ENCODE data around the gene ZBED4.

ZBED4 gene

GRCh38 chr22:49927483-49928184 lies 74.0 kb downstream of the ZBED4 start:
- H3K9ac ChIP-seq (ENCODE audit: low read depth, low read length), result no peak overlapping the region
- no peaks in the 10 kb centered on the region for H3K9me3 ChIP-seq (ENCODE audit: control insufficient read depth, insufficient read depth, low read length)
- H3K27ac ChIP-seq (ENCODE audit: low read depth, low read length), result no peak overlapping the region
- H3K36me3 ChIP-seq (ENCODE audit: control insufficient read depth, insufficient read depth, low read length), result no peaks in the 10 kb centered on the region; the same call in 1 of the 2 replicates
- H3K4me1 ChIP-seq (ENCODE audit: control insufficient read depth, insufficient read depth, low read length), result 0 out of 2 replicates have a peak, but pooled peaks cover 2% of the 10 kb centered on the region
- H3K4me3 ChIP-seq (ENCODE audit: low read depth, low read length), result no peak overlapping the region
- H3K27me3 ChIP-seq (ENCODE audit: control insufficient read depth, insufficient read depth, low read length), result peaks cover 15% of the 10 kb centered on the region

- no peaks in the 10 kb centered on the region; the same call in 1 of the 2 replicates for H3K36me3 ChIP-seq (ENCODE audit: control insufficient read depth, insufficient read depth, low read length)
- H3K9ac ChIP-seq (ENCODE audit: low read depth, low read length), result no peak overlapping the region
- no peak overlapping the region for H3K27ac ChIP-seq (ENCODE audit: low read depth, low read length)
- H3K27me3 ChIP-seq (ENCODE audit: control insufficient read depth, insufficient read depth, low read length), result peaks cover 15% of the 10 kb centered on the region
- H3K4me3 ChIP-seq (ENCODE audit: low read depth, low read length), result no peak overlapping the region
- 0 out of 2 replicates have a peak, but pooled peaks cover 2% of the 10 kb centered on the region for H3K4me1 ChIP-seq (ENCODE audit: control insufficient read depth, insufficient read depth, low read length)
- no peaks in the 10 kb centered on the region for H3K9me3 ChIP-seq (ENCODE audit: control insufficient read depth, insufficient read depth, low read length)
Measured at GRCh38 chr22:49928185-49928495, 74.5 kb downstream of the ZBED4 start.

GRCh38 chr22:49928555-49929210 lies 75.0 kb downstream of the ZBED4 start:
- 0 out of 2 replicates have a peak, but pooled peaks cover 2% of the 10 kb centered on the region for H3K4me1 ChIP-seq (ENCODE audit: control insufficient read depth, insufficient read depth, low read length)
- no peak overlapping the region for H3K4me3 ChIP-seq (ENCODE audit: low read depth, low read length)
- peaks cover 15% of the 10 kb centered on the region for H3K27me3 ChIP-seq (ENCODE audit: control insufficient read depth, insufficient read depth, low read length)
- no peak overlapping the region for H3K27ac ChIP-seq (ENCODE audit: low read depth, low read length)
- H3K36me3 ChIP-seq (ENCODE audit: control insufficient read depth, insufficient read depth, low read length), result no peaks in the 10 kb centered on the region; the same call in 1 of the 2 replicates
- H3K9ac ChIP-seq (ENCODE audit: low read depth, low read length), result no peak overlapping the region
- H3K9me3 ChIP-seq (ENCODE audit: control insufficient read depth, insufficient read depth, low read length), result no peaks in the 10 kb centered on the region

- Histone ChIP-seq H3K4me1 (ENCODE audit: control insufficient read depth, insufficient read depth, low read length) (0 out of 2 replicates have a peak, but pooled peaks cover 6% of the 10 kb centered on the region), H3K9ac (ENCODE audit: low read depth, low read length) (no peak overlapping the region), H3K27ac (ENCODE audit: low read depth, low read length) (no peak overlapping the region), H3K9me3 (ENCODE audit: control insufficient read depth, insufficient read depth, low read length) (no peaks in the 10 kb centered on the region), H3K27me3 (ENCODE audit: control insufficient read depth, insufficient read depth, low read length) (peaks cover 15% of the 10 kb centered on the region), H3K36me3 (ENCODE audit: control insufficient read depth, insufficient read depth, low read length) (no peaks in the 10 kb centered on the region; the same call in 1 of the 2 replicates), H3K4me3 (ENCODE audit: low read depth, low read length) (no peak overlapping the region; the same call in 1 of the 2 replicates)
Measured at GRCh38 chr22:49929211-49929979, 75.8 kb downstream of the ZBED4 start.

GRCh38 chr22:49929994-49930575 lies 76.4 kb downstream of the ZBED4 start:
- H3K9ac ChIP-seq (ENCODE audit: low read depth, low read length), result no peak overlapping the region
- 0 out of 2 replicates have a peak, but pooled peaks cover 6% of the 10 kb centered on the region for H3K4me1 ChIP-seq (ENCODE audit: control insufficient read depth, insufficient read depth, low read length)
- H3K36me3 ChIP-seq (ENCODE audit: control insufficient read depth, insufficient read depth, low read length), result no peaks in the 10 kb centered on the region; the same call in 1 of the 2 replicates
- H3K4me3 ChIP-seq (ENCODE audit: low read depth, low read length), result no peak overlapping the region
- H3K9me3 ChIP-seq (ENCODE audit: control insufficient read depth, insufficient read depth, low read length), result no peaks in the 10 kb centered on the region
- no peak overlapping the region for H3K27ac ChIP-seq (ENCODE audit: low read depth, low read length)
- peaks cover 15% of the 10 kb centered on the region for H3K27me3 ChIP-seq (ENCODE audit: control insufficient read depth, insufficient read depth, low read length)

GRCh38 chr22:49930596-49931412 lies 77.2 kb downstream of the ZBED4 start:
- Histone ChIP-seq H3K9me3 (ENCODE audit: control insufficient read depth, insufficient read depth, low read length) (no peaks in the 10 kb centered on the region), H3K27me3 (ENCODE audit: control insufficient read depth, insufficient read depth, low read length) (peaks cover 15% of the 10 kb centered on the region), H3K4me1 (ENCODE audit: control insufficient read depth, insufficient read depth, low read length) (0 out of 2 replicates have a peak, but pooled peaks cover 6% of the 10 kb centered on the region), H3K36me3 (ENCODE audit: control insufficient read depth, insufficient read depth, low read length) (no peaks in the 10 kb centered on the region), H3K4me3 (ENCODE audit: low read depth, low read length) (no peak overlapping the region), H3K9ac (ENCODE audit: low read depth, low read length) (no peak overlapping the region), H3K27ac (ENCODE audit: low read depth, low read length) (no peak overlapping the region)

- H3K4me1 ChIP-seq (ENCODE audit: control insufficient read depth, insufficient read depth, low read length), result peaks cover 12% of the 10 kb centered on the region; the same call in 1 of the 2 replicates
- H3K27ac ChIP-seq (ENCODE audit: low read depth, low read length), result no peak overlapping the region
- no peaks in the 10 kb centered on the region for H3K9me3 ChIP-seq (ENCODE audit: control insufficient read depth, insufficient read depth, low read length)
- H3K9ac ChIP-seq (ENCODE audit: low read depth, low read length), result no peak overlapping the region
- H3K27me3 ChIP-seq (ENCODE audit: control insufficient read depth, insufficient read depth, low read length), result peaks cover 15% of the 10 kb centered on the region
- H3K36me3 ChIP-seq (ENCODE audit: control insufficient read depth, insufficient read depth, low read length), result no peaks in the 10 kb centered on the region
- H3K4me3 ChIP-seq (ENCODE audit: low read depth, low read length), result no peak overlapping the region
Measured at GRCh38 chr22:49933236-49934159, 79.9 kb downstream of the ZBED4 start.

- Histone ChIP-seq H3K4me1 (ENCODE audit: control insufficient read depth, insufficient read depth, low read length) (peaks cover 12% of the 10 kb centered on the region; the same call in 1 of the 2 replicates), H3K4me3 (ENCODE audit: low read depth, low read length) (peak overlapping the region; percentile 27; the same call in 1 of the 2 replicates), H3K27ac (ENCODE audit: low read depth, low read length) (no peak overlapping the region), H3K9me3 (ENCODE audit: control insufficient read depth, insufficient read depth, low read length) (no peaks in the 10 kb centered on the region), H3K27me3 (ENCODE audit: control insufficient read depth, insufficient read depth, low read length) (peaks cover 15% of the 10 kb centered on the region), H3K36me3 (ENCODE audit: control insufficient read depth, insufficient read depth, low read length) (no peaks in the 10 kb centered on the region), H3K9ac (ENCODE audit: low read depth, low read length) (no peak overlapping the region)
Measured at GRCh38 chr22:49934160-49934890, 80.7 kb downstream of the ZBED4 start.

- Histone ChIP-seq H3K9ac (ENCODE audit: low read depth, low read length) (no peak overlapping the region), H3K9me3 (ENCODE audit: control insufficient read depth, insufficient read depth, low read length) (no peaks in the 10 kb centered on the region), H3K36me3 (ENCODE audit: control insufficient read depth, insufficient read depth, low read length) (no peaks in the 10 kb centered on the region), H3K4me3 (ENCODE audit: low read depth, low read length) (peak overlapping the region; percentile 27; the same call in 1 of the 2 replicates), H3K27ac (ENCODE audit: low read depth, low read length) (no peak overlapping the region), H3K27me3 (ENCODE audit: control insufficient read depth, insufficient read depth, low read length) (peaks cover 11% of the 10 kb centered on the region), H3K4me1 (ENCODE audit: control insufficient read depth, insufficient read depth, low read length) (peaks cover 10% of the 10 kb centered on the region; the same call in 1 of the 2 replicates)
Measured at GRCh38 chr22:49934891-49935557, 81.4 kb downstream of the ZBED4 start.
